ENCODE measurements around the gene MCAM. TPM values are rescaled to one million over a fixed set of nuclear protein-coding genes. Genes with fewer than 3 reads are reported as not detected.

Gene MCAM
- total and polyA plus RNA-seq, 10 of the 15 experiments (the other 5 are each of a cell fraction or from before 2014, with no cell fraction given), result 3.1 to 19.7 (median 9.3) TPM

- no peak for TF ChIP-seq ZBTB11 (CRISPR knock-in tag; IDR thresholded peaks at IDR 0.05)
- TF ChIP-seq FOS (IDR thresholded peaks at IDR 0.05; ENCODE audit: borderline replicate concordance, extremely low read depth, insufficient read length), result no peak
Measured at GRCh38 chr11:119330237-119330636, 13.3 kb upstream of the MCAM start (continued).

- H3K27me3 ChIP-seq (replicated peaks in 1 of 2; ENCODE audit: control insufficient read depth in 2 of 2, insufficient read depth in 2 of 2, low read length in 1 of 2), result no peaks in the 10 kb centered on the region
- in situ Hi-C loops (cut with MboI), result no loop called here
Measured at GRCh38 chr11:119329320-119329719, 12.4 kb upstream of the MCAM start.

More at GRCh38 chr11:119329320-119329719, 12.4 kb upstream of the MCAM start:
- H3K9me3 ChIP-seq (replicated peaks; ENCODE audit: control insufficient read depth, insufficient read depth, low read length), result no peaks in the 10 kb centered on the region
- no peaks in the 10 kb centered on the region for H3K36me3 ChIP-seq (ENCODE audit: control insufficient read depth in 2 of 2, insufficient read depth in 2 of 2, low read length in 1 of 2)
- ATAC-seq (no peak), DNase-seq (ENCODE audit: low read depth, low spot score) (no peak), FAIRE-seq (no peak)
- H3K79me2 ChIP-seq (ENCODE audit: control insufficient read depth, insufficient read depth, low read length), result no peaks in the 10 kb centered on the region; the same call in 1 of the 2 replicates
- no peaks in the 10 kb centered on the region for H4K20me1 ChIP-seq (ENCODE audit: control insufficient read depth, insufficient read depth)
- no peak overlapping the region for H3K27ac ChIP-seq (ENCODE audit: control insufficient read depth, insufficient read depth)
- 25% methylated on average over 2 of the region's 2 CpGs for WGBS (ENCODE audit: insufficient coverage, insufficient replicate concordance, low lambda C conversion rate, missing lambda C conversion rate)
- H3K9ac ChIP-seq (ENCODE audit: control insufficient read depth, insufficient read depth, low read length), result no peak overlapping the region
- H2AFZ ChIP-seq (ENCODE audit: control insufficient read depth, low read depth, low read length), result no peak overlapping the region
- H3K4me2 ChIP-seq (ENCODE audit: control insufficient read depth, insufficient read depth), result no peak overlapping the region
- BruUV-seq (replicated peaks), result no TSS peak
- RAD21 ChIA-PET (ENCODE audit: unreplicated experiment), result interaction anchor here (0.7 kb wide), 1 partner anchor 9 kb away, joined by 3 read pairs; no protein-coding TSS in a partner anchor
- POLR2A ChIA-PET, result no interaction called here
- H3K4me1 ChIP-seq (ENCODE audit: control insufficient read depth, insufficient read depth, low read length), result peaks cover 5% of the 10 kb centered on the region; the same call in 1 of the 2 replicates
- SMC1A ChIA-PET (ENCODE audit: uncharacterized antibody, unreplicated experiment), result no interaction called here
- no peak overlapping the region for H3K4me3 ChIP-seq
- CTCF ChIA-PET, result interaction anchor here (1.4 kb wide), 1 partner anchor 173 kb away, joined by 3 read pairs; no protein-coding TSS in a partner anchor
- no peak for TF ChIP-seq CREB1 (IDR thresholded peaks at IDR 0.05; ENCODE audit: low read depth)
- no peak for TF ChIP-seq MXI1 (IDR thresholded peaks at IDR 0.05; ENCODE audit: low read depth, low read length)
- TF ChIP-seq CEBPB (IDR thresholded peaks at IDR 0.05; ENCODE audit: borderline replicate concordance in 1 of 2, low read depth in 2 of 2, low read length in 2 of 2), result no peak
- TF ChIP-seq IKZF2 (IDR thresholded peaks at IDR 0.05), result no peak
- TF ChIP-seq ZBED1 (IDR thresholded peaks at IDR 0.05; ENCODE audit: borderline replicate concordance), result no peak
- TF ChIP-seq ESRRA (IDR thresholded peaks at IDR 0.05; ENCODE audit: low read length), result no peak
- TF ChIP-seq FOS (IDR thresholded peaks at IDR 0.05; ENCODE audit: borderline replicate concordance, extremely low read depth, insufficient read length), result no peak
- no peak for TF ChIP-seq IRF3 (IDR thresholded peaks at IDR 0.05)
- TF ChIP-seq NFYA (IDR thresholded peaks at IDR 0.05; ENCODE audit: borderline replicate concordance, low read depth, low read length), result no peak
- intact Hi-C loops (cut with micrococcal nuclease; ENCODE audit: unreplicated experiment), result no loop called here

All from GM12878 (cell line).